Right atrium auricular region (tissue), 2 donors: ENCODE data around the gene PRDM10. TPM values are rescaled to one million over a fixed set of nuclear protein-coding genes. Genes with fewer than 3 reads are reported as not detected.

Experiments used
- DNase-seq: peaks from one replicate; pipeline ENCODE4 v3.0.0-alpha.2; 2019; ENCODE audit warnings: low spot score
- H3K27ac ChIP-seq, 2 donors: fragments of 200-600 bp; sonication (generic); 1 replicate in 1 of 2; 2 replicates in 1 of 2; pipeline ENCODE4 v1.5.1; 2016 to 2019
- H3K27me3 ChIP-seq, 2 donors: fragments of 200-600 bp; sonication (generic); one replicate each; pipeline versions ENCODE4 v1.5.1 to v1.6.0; 2017 to 2019
- H3K36me3 ChIP-seq: fragments of 200-600 bp; sonication (generic); one replicate; pipeline ENCODE4 v1.5.1; 2016
- H3K4me1 ChIP-seq, 2 donors: fragments of 200-600 bp; sonication (generic); one replicate each; pipeline versions ENCODE4 v1.5.1 to v1.6.0; 2017 to 2019
- H3K4me3 ChIP-seq, 2 donors: fragments of 200-600 bp; sonication (generic); 1 replicate in 1 of 2; 2 replicates in 1 of 2; pipeline ENCODE4 v1.5.1; 2017 to 2019; ENCODE audit warnings: mild to moderate bottlenecking in 1 of 2, moderate library complexity in 1 of 2
- H3K9me3 ChIP-seq, 2 donors: fragments of 200-600 bp; sonication (generic); one replicate each; pipeline ENCODE4 v1.5.1; 2019
- CTCF ChIP-seq, 2 donors: fragments of 200-600 bp; sonication (generic); IDR thresholded peaks; one replicate each; pipeline ENCODE4 v1.5.1; 2019; ENCODE audit warnings: antibody characterized with exemption in 2 of 2
- total RNA-seq, 2 donors: library from RNA; depleted of rRNA; stranded (reverse); fragments of >200 nt; gene quantifications; one replicate each; pipeline ENCODE4 v1.1.0, GENCODE V29; 2016

PRDM10 gene
- total RNA-seq, 2 donors from 2014 or later, result 4.3 TPM

GRCh38 chr11:129922674-129923073, 80.0 kb downstream of the PRDM10 start:
- Histone ChIP-seq H3K4me1 (no peaks in the 10 kb centered on the region), H3K4me3 (no peak overlapping the region), H3K36me3 (no peaks in the 10 kb centered on the region), H3K9me3 (no peaks in the 10 kb centered on the region), H3K27me3 (no peaks in the 10 kb centered on the region), H3K27ac (no peak overlapping the region)
- DNase-seq, result no peak
- TF ChIP-seq CTCF (IDR thresholded peaks at IDR 0.05), result no peak

DNA sequence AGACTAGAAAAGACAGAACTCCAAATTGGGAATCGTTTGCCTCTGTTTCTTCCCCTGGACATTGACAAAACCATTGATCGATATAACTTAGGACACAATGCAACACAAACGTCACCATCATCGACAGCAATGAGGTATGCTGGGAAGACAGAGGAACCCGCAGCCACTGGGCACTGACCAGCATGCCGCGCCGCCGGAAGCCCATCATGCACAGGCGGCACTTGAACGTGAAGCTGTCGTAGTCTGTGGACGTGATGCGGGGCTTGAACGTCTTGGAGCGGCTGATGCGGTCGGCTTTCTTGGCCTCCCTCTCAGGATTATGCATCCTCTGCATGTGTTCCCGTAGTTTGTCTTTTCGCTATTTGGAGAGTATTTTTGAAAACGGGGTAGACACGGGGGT, 84.3 kb downstream of the PRDM10 start:
- Histone ChIP-seq H3K27me3 (no peaks in the 10 kb centered on the region), H3K27ac (no peak overlapping the region), H3K36me3 (peaks cover 32% of the 10 kb centered on the region), H3K9me3 (no peaks in the 10 kb centered on the region), H3K4me3 (no peak overlapping the region), H3K4me1 (no peaks in the 10 kb centered on the region)
- DNase-seq, result no peak
- TF ChIP-seq CTCF (IDR thresholded peaks at IDR 0.05), result no peak

DNA sequence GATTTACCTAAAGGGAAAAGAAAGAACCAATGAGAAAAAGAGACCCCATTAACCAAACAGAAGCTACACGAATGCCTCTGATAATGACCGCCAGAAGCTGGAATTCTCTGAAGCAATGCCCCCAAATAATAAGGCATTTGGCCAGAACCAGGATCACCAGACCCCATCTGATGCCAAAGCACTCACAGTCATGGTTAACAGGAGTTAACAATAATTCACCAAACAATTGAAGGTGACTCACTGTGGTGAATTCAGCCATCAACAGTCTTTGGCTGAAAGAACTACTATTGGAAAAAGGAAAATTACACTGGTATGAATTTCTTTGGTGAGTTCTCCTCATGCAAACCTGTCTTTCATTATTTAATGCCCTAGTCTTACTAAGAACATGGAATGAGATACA, 85.4 kb downstream of the PRDM10 start:
- H3K4me3 ChIP-seq, result no peak overlapping the region
- H3K4me1 ChIP-seq, result no peaks in the 10 kb centered on the region
- no peak for DNase-seq
- TF ChIP-seq CTCF (IDR thresholded peaks at IDR 0.05), result no peak
- H3K27ac ChIP-seq, result no peak overlapping the region
- no peaks in the 10 kb centered on the region for H3K27me3 ChIP-seq
- no peaks in the 10 kb centered on the region for H3K9me3 ChIP-seq
- H3K36me3 ChIP-seq, result peaks cover 32% of the 10 kb centered on the region

DNA sequence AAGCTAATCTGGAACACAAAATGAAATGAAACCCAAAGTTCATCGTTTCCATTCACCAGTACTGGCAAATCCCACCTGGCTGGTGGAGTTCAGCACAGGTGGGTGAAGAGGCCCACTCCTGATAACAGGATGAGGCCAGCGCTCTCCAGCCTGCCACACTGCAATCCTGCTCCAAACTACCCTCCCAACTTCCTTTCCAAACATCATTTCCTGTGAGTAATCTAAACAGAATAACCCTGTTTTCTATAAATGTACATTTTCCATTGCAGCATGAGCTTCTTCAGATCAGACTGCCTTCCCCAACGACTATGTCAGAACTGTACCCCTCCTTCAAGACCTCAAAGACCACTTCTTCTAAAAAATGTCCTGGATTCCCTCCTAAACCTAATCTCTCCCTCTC, 91.3 kb downstream of the PRDM10 start:
- no peak overlapping the region for H3K4me3 ChIP-seq
- no peaks in the 10 kb centered on the region for H3K4me1 ChIP-seq
- DNase-seq, result no peak
- peaks cover 35% of the 10 kb centered on the region for H3K36me3 ChIP-seq
- TF ChIP-seq CTCF (IDR thresholded peaks at IDR 0.05), result no peak
- H3K27ac ChIP-seq, result no peak overlapping the region
- H3K27me3 ChIP-seq, result no peaks in the 10 kb centered on the region
- no peaks in the 10 kb centered on the region for H3K9me3 ChIP-seq

GRCh38 chr11:129910360-129910759, 92.3 kb downstream of the PRDM10 start:
- H3K4me3 ChIP-seq, result no peak overlapping the region
- no peak for TF ChIP-seq CTCF (IDR thresholded peaks at IDR 0.05)
- H3K9me3 ChIP-seq, result no peaks in the 10 kb centered on the region
- H3K27me3 ChIP-seq, result no peaks in the 10 kb centered on the region
- no peaks in the 10 kb centered on the region for H3K4me1 ChIP-seq
- no peak for DNase-seq
- no peak overlapping the region for H3K27ac ChIP-seq
- peaks cover 28% of the 10 kb centered on the region for H3K36me3 ChIP-seq

DNA sequence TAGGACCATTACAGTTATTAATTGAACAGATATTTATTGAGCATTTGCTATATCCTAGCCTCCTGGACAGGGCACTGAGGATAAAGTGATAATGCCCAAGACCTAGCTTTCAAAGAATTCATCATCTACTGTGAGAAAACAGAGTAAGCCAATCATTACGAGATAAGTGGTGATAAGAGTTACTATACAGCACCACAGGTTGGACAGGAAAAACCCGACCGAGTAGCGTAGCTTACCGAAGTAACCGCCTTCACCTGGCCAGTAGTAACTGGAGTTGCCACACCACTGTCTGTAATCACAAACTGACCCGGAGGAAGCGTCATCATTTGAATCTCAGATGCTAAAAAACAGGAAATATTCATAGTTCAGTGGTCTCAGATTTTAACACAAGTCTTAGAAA, 97.2 kb downstream of the PRDM10 start:
- no peak overlapping the region for H3K4me3 ChIP-seq
- no peaks in the 10 kb centered on the region for H3K4me1 ChIP-seq
- no peaks in the 10 kb centered on the region for H3K9me3 ChIP-seq
- no peak for DNase-seq
- no peak overlapping the region for H3K27ac ChIP-seq
- H3K27me3 ChIP-seq, result no peaks in the 10 kb centered on the region
- peaks cover 27% of the 10 kb centered on the region for H3K36me3 ChIP-seq
- no peak for TF ChIP-seq CTCF (IDR thresholded peaks at IDR 0.05)
